Activated T-helper 9 cell treated with anti-CD3 and anti-CD28 coated beads, Interleukin-2, amount 50 U/mL, for 16 hours (primary cell): Measurements from ENCODE around the gene WDR33.
"Not testable (repeated sequence)": the region's sequence is repeated elsewhere in the genome, so short reads cannot be mapped to it uniquely, and the experiment has no call there.

Experiments used
- DNase-seq: peaks from one replicate; pipeline ENCODE4 v3.0.0-alpha.2; 2020; ENCODE audit warnings: low read depth

Gene WDR33

DNA sequence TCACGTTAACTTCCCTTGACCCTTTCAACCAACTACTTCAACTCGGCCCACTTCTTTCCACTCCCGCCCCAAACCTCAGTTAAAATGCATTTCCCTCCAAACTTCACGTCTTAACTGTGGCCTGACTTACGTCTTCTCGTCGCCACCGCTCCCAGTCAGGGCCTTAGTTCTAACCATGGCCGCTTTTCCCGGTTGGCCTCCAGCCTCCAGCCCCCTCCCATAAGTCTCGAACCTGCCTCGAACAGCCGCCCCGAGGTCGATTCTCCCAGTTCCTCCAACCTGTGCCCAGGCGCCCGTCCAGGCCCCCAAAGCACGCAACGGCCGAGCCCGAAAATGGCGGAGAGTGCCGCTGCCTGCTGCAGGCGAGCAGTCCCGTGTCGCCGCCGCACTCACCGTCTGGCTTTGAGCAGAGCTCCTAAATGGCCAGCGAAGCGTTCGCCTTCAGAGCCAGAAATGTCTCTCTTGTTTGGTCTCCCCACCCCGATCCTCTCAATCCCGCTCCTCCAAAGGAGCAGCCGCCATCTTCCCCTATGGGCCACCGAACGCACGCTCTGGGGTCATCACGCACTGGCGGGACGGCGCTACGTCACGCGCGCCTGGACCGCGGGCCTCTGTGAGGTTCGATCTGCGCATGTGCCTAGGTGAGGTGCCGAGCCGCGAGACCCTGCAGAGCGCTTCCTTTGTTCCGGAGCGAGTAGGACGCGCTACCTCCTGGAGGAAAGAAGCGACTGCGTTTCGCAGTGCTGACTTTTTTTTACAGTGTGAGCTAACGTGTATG lies at the start of gene WDR33:
WDR33 (minus strand) TSS at position 553 of the 778 bp plus-strand sequence. CDS start 40,190 bp downstream, outside the sequence.
- peak; percentile 90 for DNase-seq

DNA sequence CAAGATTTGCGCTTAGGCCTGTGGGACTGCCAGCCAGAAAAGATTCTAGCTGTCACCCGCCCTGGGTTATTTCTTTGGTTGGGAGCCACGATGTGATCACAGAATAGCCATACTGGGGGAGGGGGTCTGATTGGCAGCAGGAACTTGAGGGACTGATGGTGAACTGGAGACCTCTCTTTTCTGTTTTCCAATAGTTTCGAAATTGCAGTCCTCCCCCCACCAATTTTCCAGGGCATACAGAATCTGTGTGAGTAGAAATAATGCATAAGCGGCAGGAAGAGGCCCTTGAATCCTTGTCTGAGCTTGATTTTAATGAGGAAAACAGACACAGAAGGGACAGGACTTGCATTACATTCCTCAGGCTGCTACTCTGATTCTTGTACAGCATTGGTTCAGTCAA lies 49.2 kb upstream of the WDR33 start:
- DNase-seq: no peak

DNA sequence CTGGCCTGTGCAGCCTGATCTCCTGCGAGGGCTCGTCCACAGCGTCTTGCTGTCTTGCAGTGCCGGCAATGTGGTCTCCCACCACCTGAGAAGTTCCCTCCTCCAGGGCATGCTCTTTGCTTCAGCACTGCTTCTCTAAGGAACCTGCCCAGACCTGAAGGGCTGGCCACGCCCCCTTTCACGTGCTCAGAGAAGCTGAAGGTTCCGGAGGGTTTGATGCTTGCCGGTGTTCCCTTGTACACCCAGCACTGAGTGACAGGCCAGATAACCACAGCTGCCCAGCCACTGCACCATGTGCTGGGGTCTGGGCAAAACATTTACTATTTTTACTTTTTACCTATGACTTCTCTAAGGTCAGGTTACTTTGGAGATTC lies 48.7 kb upstream of the WDR33 start:
- DNase-seq: peak; percentile 32

DNA sequence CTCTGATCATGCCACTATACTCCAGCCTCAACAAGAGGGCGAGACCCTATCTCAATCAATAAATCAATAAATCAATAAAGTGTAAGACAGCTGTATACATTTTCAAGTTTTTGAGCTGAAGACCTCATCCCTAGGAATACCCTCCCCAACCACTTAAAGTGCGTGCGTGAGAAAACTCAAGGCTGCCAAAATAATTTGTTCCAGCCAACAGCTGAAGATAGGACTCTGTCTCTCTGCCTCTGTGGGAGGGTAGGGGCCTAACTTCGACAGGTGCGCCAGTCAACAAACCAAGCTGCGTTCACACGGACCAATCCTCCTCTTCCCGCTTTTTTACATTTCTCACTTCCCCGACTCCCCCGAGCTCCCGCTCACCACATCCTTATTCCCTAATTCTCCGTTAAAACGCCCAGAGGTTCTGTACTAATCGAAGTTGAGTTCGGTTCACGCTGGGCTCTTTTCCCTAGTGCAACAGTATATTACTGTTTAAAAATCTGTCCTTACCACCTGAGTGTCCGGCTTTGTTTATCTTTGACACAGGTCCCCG lies 46.4 kb upstream of the WDR33 start:
- no peak for DNase-seq

DNA sequence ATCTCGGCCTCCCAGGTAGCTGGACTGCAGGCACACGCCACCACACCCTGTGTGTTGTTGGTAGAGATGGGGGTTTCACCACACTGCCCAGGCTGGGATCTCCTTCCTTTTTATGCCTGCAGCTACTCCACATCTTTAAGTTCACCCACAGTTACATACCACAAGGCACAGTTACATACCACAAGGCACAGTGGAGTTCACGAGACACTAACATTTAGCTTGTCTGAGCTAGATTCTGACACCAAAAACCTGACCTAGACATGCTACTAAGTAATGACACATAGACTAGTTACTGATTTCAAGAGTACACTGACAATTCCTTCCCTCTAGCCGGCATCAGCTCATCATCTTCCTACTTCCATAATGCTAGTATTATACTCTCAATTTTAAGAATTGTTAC lies 42.7 kb upstream of the WDR33 start:
- DNase-seq: no peak

DNA sequence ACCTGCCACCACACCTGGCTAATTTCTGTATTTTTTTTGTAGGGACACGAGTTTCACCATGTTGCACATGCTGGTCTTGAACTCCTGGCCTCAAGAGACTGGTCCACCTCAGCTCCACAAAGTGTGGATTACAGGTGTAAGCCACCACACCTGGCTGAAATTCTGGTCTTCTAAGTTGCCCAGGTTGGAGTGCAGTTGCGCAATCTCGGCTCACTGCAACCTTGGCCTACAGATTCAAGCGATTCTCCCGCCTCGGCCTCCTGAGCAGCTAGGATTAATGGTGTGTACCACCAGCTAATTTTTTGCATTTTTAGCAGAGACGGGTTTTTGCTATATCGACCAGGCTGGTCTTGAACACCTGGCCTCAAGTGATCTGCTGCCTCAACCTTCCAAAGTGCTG lies 41.4 kb upstream of the WDR33 start:
- DNase-seq: no peak

DNA sequence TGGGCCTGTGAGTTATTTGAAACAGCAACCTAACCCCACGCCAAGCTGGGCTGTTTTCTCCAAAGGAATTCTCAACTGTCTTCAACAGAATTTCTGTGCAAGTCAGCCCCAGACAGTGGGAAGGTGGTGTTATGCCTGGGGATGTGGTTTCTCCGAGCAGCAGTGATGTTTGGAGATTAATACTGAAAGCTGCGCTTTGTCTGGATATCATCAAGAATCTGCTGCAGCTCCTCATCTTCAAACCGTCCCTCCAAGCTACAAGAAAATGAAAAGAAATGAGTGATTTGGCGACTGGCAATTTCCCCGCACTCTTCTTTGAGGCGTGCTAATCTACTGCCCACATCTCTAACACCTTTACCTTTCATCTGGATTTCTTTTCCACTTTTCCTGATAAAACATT lies 37.0 kb upstream of the WDR33 start:
- no peak for DNase-seq

DNA sequence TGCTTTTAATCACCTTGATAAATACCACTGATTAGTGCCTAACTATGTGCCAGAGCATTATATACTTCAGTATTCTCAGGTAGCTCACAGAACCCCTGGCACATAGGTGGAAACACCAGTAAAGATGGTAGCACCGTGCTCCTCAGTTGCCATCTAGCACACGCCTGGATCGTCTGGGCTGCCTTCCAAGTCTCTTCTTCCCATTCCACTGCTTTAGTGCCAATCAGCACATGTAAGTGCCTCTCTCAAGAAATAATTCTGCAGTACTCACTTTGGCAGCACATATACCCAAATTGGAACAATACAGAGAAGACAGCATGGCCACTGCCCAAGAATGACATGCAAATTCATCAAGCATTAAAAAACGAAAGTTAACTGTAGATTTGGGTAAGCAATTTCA lies 34.0 kb upstream of the WDR33 start:
- DNase-seq: no peak

DNA sequence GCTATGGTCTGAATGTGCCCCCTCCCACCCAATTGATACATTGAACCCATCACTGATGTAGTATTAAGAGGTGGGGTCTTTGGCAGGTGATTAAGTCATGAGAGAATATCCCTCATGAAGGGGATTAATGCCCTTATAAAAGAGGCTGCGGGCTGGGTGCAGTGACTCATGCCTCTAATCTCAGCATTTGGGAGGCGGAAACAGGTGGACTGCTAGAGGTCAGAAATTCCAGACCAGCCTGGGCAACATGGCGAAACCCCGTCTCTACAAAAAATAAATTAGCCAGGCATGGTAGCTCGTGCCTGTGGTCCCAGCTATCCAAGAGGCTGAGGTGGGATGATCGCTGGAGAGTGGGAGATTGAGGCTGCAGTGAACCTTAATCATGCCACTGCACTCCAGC lies 32.7 kb upstream of the WDR33 start:
- DNase-seq: no peak

DNA sequence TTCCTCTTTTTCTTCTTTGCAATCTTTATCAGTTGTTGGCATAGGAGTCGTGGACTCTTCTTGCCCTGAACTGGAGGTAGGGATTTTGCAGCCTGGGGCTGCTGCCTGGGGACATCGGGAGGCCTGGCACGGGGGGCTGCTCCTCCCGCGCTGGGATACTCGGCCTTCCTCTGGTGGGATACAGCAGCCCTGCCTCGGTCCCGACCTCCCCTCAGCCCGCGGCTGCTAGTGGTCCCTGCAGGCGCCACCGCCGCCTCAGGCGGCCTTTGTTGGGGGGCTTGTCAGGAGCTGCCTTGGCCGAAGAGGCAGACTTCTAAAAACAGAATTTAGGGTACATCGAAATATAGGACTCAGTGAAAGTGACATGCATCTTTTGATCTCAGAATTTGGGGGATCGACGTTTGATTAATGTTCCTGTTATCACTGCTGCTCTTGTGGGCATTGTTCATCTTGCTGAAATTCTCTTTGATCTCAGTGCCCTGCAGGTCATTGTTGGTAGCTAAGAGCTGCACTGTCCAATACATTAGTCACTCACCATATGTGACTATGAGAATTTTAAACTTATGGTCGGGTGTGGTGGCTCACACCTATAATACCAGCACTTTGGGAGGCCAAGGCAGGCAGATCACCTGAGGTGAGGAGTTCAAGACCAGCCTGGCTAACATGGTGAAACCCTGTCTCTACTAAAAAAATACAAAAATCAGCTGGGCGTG lies 30.7 kb upstream of the WDR33 start:
- no peak for DNase-seq

DNA sequence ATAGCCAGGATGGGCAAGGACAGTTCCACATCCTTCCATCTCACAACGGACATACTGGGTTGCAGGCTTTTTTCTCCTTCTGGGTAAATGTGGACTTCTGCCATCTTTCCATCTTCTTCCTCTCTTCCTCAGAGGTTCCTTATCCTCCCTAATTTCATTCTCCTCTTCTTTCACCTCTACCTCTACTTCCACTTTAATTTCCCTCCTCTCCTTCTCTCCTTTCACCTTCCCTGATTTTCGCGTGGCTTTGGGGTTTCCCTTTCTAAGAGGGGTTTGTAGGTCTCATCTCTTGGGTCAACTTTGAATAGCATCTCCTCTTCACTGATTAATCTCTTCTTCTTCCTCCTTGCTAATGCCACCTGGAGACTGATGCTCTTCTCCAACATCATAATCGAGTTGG lies 29.9 kb upstream of the WDR33 start:
- no peak for DNase-seq

DNA sequence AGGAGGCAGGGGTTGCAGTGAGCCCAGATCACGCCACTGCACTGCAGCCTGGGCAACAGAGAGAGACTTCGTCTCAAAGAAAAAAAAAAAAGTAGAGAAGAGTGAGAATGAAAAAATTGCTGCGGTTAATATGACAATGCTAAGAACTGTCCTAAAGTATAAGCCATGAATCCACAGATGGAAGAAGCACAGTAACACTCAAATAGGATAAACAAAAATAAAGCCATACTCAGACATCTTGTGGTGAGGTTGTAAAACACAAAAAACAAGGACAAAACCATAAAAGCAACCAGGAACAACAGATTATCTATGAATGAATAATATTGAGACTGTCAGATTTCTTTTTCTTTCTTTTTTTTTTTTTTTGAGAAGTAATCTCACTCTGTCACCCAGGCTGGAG lies 24.0 kb upstream of the WDR33 start:
- no peak for DNase-seq

DNA sequence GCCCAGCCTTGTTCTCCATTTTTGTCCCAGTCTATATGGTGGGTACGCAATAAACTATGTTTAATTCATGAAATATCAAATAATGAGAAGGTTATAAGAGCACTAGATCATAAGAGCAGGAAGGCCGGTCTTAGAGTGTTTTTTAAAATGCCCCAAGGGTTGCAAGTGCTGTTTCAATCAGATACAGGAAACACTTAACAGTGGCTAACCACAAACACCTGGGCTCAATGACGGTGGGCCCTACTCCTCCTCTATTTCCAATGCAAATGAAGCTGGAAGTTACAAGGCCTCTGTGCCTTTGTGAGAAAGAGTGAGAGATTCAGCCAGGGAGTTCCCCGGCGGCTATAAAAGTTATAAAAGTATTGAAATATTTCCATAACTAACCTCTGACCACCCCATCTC lies 18.9 kb upstream of the WDR33 start:
- peak; percentile 38 for DNase-seq

DNA sequence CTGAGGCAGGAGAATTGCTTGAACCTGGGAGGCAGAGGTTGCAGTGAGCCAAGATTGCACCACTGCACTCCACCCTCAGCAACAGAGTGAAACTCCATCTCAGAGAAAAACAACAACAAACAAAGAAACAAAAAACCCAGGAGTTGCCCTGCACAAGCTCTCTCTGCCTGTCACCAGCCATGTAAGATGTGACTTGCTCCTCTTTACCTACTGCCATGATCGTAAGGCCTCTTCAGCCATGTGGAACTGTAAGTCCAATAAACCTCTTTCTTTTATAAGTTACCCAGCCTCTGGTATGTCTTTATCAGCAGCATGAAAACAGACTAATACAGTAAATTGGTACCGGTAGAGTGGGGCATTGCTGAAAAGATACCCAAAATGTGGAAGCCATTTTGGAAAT lies 15.7 kb upstream of the WDR33 start:
- DNase-seq: not testable (repeated sequence)

DNA sequence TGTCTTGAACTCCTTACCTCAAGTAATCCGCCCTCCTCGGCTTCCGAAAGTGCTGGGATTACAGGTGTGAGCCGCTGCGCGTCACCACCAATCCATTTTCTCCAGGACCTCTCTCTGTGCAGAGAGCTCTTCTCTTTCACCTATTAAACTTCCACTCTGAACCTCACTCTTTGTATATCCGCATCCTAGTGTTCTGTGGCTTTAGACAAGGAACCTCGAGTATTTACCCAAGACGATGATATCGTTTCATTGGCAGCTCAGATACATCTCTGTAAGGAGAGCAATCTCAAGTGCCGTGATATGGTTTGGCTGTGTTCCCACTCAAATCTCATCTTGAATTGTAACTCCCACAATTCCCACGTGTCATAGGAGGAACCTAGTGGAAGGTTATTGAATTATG lies 15.1 kb upstream of the WDR33 start:
- no peak for DNase-seq

DNA sequence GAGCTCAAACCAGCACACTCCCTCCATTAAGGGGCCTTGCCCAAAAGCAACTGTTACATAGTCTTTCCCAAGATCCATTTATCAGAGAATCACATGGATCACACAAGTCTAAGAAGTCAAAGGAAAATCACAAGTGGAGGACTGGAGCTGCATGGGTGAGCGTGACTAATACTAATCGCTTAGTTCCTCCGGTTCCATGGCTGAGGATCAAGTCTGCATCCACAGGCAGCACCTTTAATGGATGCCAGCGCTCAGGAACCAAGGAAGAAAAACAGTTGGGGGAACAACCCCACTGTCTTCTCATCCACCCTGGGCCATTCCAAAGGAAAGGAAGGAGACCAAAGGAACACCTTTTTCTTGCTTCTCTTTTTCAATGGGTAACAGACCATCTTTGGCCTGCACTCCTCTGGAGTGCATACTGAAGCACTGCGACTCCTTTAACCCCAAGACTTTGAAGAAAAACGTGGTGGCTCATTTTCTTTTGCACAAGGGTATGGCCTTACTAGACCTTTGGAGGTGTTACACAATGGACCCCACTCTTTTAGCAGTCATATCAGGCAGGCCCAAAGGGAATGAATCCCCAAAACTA lies 9.2 kb upstream of the WDR33 start:
- no peak for DNase-seq

DNA sequence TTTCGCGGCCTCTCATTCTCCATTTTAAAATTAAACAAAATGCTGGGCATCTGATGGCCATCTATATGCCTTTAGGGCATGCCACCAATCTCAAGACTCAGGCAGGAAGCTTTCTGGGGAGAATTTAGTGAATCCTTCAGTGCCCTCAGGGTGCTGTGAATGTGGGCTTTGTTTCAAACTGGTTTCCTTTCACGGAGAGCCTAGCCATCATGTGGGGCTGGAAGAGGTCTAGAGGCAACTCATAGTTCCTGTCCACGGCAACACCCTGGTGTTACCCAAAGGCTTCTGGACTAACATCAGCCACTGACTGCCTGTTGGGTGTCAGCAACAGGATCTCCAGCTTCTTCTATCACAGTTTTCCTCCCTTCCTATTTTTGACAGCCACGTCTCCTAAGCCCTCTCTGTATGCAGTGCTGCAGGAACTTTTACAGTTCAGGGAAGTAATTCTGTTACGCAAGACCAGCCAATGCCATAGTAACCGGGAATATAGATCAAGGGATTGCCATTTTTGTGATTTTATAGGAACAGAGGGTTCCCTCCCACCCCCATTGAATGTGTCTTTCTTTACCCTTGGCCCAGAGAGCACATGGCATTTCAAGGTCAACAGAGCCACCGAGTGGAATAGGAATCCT lies 7.9 kb upstream of the WDR33 start:
- DNase-seq: no peak

DNA sequence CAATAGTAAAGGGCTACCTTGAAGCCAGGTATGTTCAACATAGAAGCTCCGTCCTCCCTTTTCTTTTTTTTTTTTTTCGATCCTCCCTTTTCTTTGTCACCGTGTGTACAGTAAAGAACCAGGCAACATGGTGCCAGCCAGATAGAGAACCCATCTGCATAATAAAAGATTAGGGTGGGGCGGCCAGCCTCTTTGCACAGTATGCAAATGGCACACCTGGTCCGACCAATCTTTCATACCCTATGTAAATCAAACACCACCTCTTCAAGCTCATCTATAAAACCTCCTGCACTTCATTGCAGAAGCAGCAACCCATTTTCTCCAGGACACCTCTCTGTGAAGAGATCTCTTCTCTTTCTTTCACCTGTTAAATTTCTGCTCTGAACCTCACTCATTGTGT lies 7.3 kb upstream of the WDR33 start:
- DNase-seq: no peak

DNA sequence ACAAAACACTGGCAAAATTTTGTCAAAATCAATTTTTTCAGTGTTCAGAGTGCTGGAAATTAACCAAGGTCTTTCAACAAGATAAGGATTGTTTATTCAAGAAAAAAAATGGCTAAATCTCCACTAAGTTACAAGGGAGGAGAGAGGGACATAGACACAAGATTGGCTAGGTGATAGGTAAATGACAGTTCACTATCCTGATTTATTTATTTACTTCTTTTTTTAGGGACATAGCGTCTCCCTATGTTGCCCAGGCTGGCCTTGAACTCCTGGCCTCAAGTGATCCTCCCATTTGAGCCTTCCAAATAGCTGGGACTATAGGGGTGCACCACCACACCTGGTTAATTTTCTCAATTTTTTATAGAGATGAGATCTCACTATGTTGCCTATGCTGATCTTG lies 3.7 kb upstream of the WDR33 start:
- no peak for DNase-seq

DNA sequence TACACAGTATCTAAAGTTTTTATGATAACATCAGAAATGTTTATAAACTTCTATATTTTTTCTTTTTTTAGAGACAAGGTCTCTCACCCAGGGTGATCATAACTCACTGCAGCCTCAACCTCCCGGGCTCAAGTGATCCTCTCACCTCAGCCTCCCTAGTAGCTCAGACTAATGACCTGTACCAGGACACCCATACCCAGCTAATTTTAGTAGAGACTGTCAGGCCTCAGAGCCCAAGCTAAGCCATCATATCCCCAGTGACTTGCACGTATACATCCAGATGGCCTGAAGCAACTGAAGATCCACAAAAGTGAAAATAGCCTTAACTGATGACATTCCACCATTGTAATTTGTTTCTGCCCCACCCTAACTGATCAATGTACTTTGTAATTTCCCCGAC lies 1.5 kb upstream of the WDR33 start:
- not testable (repeated sequence) for DNase-seq

DNA sequence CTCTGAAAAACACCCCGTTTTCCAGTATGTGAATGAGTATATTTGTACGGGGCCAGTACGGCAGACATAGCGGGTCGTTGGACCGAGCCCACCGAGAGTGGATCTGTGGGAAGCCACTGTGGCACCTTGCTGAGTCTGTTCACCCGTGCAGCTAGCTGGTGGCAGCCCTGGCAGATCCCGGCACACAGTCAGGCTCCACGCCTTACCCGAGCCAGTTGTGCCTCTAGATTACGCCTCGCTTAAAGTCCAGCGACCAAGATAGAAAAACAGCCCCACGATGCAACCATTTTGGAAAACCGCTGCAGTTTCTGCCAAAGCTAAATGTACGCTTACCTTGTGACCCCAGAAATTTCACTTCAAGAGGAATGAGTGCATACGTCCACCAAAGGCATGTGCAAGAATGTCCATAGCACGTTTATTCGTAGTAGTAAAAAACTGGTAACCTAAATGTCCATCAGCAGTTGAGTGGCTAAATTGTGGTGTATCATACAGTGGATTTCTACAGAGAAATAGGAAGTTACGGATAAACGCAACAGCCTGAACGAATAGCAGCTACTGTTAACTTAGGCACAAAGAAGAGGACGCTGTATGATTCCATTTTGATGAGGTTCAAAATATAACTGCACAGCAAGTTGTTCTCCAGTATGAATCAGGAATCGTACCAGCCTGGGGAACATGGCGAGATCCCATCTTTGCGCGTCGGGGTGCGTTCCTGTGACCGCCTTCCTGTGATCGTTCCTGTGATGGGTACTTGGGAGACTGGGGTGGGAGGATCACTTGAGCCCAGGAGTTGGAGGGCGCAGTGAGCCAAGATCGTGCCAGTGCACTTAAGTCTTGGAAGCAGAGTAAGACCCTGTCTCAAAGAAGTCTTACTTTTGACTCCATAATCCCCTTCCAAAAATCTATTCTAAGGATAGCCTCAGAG lies 688 bp upstream of the WDR33 start:
- DNase-seq: no peak
